GM19324 (cell line): ENCODE data around the gene KIF7.
"Not testable (repeated sequence)": the region's sequence is repeated elsewhere in the genome, so short reads cannot be mapped to it uniquely, and the experiment has no call there.

Source experiments
- ATAC-seq: cut with Tn5 transposase; IDR thresholded peaks from one replicate; pipeline ENCODE4 v1.9.1; 2021; ENCODE audit warnings: mild to moderate bottlenecking, moderate library complexity; ENCODE audit not compliant: unreplicated experiment, low FRiP score

The KIF7 gene

DNA sequence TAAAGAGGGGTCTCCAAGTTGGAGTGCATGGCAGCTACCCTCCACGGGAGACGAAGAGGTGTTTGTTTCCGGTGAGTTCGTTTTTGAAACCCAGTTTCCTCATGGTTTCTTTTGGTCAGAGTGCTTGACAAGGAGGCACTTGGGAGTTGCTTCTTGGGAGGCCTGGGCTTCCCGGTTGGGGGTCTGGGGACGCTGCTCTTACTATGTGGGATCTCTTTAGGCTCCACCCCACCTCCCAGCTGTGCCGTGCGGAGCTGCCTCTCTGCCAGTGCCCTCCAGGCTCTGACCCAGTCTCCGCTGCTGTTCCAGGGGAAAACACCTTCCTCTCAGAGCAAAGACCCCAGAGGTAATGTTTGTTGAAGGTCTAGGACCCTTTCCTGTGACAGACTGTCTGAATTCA, 29.6 kb downstream of the KIF7 start:
- ATAC-seq = no peak

DNA sequence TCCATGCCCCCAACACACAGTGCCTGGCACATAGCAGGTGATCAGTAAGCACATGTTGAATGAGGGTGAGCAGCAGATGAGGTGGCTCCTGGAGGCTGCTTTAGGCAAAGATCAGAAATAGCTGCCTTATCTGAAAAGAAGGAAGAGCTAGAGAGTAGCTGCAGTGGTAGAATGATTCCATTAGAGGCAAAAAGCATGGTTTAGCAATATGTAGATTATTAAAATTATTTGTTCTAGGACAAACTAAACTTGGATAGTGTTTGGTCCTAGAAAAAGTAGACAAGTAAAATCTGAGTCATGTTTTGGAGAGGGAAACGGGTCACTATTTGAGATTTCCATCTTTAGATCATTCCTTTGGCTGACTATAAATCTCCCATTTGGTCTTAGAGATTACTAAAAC, 32.1 kb downstream of the KIF7 start:
- no peak for ATAC-seq

DNA sequence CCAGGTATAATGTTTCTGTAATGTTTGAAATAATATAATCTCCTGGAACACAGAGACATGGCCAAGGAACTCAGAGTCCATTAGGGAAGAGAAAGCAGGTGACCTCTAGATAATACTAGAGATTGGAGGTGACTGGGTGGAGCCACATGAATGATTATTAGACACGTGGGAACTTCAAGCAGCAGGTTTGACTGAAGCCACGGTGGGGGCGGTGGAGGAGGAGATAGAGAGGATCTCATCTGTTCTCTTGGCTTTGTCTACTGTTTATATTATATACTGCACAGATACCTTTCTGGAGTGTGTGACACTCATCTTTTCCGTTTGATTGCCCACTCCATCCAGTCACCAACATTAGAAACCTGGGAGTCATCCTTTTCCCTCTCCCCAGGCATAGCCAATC, 33.7 kb downstream of the KIF7 start:
- no peak for ATAC-seq

DNA sequence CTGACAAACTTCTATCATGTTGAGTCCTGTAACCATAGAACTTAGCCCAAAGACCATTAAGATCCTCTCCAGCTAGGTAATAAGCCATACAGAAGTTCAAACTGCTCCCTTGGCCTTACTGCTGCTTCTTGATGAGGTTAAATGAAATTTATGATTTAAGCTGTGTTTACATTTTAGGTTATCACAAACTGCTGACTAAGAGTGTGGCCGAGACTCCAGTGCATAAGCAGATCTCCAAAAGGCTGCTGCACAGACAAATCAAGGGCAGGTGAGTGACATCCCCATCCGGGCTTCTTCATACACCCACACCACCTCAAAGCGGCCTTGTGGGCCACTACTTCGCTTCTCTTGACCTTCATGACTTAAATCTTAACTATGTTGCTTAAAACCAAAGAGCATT, 39.0 kb downstream of the KIF7 start:
- ATAC-seq = no peak

DNA sequence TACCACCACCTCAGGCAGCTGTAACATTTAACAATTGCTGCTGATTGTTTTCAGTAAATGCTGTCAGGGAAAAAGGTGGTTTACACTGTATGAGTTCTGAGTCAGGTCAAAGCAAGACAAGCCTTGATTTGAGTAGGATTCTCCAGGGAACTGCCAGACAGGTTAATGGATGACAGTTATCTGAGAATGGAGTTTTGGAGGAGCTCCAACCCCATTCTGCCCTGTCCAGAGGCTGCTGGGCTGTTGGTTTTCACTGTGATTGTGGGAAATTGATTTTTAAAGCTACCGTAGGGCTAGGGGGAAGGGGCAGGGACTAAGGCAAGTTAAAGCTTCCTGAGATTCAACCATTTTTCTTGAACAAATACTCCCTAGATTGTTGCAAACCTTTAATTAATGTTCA, 40.1 kb downstream of the KIF7 start:
- no peak for ATAC-seq

DNA sequence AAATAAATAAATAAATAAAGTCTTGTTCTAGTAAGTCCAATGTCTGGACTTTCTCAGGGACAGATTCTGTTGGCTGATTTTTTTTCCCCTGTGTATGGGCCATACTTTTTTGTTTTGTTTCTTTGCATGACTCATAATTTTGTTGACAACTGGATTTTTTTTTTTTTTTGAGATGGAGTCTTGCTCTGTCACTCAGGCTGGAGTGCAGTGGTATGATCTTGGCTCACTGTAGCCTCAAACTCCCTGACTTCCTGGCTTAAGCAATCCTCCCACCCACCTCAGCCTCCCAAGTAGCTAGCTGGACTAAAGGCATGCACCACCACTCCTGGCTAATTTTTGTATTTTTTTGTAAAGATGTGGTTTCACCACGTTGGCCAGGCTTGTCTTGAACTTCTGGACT, 41.1 kb downstream of the KIF7 start:
- no peak for ATAC-seq

DNA sequence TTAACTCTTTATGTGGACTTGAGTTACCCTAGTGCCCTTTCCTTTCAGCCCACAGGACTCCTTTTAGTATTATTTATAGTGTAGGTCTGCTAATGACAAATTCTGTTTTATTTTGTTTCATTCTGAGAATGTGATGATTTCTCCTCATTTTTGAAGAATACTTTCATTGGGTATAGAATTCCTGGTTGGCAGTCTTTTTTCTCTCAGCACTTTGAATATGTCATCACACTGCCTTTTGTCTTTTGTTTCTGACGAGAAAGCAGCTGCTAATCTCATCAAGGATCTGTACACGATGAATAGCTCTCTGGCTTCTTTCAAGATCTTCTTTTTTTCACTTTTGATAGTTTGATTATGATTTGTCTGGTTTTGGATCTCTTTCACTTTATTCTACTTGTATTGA, 42.2 kb downstream of the KIF7 start:
- no peak for ATAC-seq

DNA sequence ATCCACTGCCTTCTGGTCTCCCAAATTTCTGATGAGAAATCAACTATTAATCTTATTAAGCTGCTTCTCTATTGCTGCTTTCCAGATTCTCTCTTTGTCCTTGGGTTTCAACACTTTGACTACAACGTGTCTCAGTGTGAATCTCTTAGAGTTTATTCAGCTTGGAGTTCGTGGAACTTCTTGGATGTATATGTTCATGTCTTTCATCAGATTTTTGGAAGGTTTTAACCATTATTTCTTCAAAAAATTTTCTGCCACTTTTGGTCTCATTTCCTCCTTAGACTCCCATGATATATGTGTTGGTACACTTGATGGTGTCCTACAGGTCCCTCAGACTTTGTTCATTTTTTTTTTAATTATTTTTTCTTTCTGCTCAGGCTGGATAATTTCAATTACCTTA, 44.0 kb downstream of the KIF7 start:
- no peak for ATAC-seq

DNA sequence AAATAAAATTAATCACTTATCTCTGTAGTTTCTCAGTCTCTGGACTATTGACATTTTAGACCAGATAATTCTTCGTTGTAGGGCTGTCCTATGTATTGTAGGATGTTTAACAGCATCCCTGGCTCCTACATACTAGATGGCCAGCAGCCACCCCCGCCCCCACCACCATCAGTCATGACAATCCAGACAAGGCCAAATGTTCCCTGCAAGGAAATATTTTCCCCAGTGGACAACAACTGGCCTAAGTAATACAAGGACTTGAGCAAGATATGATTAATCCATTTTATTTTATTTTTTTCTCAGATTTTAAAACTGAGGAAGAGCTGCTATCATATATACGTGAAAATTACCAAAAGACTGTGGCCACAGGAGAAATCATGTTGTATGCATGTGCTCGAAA, 56.2 kb downstream of the KIF7 start:
- ATAC-seq = no peak

DNA sequence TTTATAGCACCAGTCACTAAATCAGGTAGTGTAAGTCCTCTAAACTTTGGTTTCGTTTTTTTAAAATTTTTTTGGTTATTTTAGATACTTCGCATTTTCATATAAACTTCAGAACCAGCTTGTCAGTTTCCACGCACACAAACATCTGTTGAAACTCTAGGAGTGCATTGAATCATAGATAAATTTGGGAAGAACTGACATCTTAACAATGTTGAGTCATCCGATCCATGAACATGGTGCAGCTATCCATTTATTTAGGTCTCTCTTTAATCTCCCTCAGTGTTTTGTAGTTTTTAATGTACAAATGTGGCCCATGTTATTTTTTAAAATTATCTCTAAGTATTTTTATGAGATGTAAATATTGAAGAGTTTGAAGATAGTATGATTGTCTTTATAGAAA, 62.2 kb downstream of the KIF7 start:
- ATAC-seq = no peak

DNA sequence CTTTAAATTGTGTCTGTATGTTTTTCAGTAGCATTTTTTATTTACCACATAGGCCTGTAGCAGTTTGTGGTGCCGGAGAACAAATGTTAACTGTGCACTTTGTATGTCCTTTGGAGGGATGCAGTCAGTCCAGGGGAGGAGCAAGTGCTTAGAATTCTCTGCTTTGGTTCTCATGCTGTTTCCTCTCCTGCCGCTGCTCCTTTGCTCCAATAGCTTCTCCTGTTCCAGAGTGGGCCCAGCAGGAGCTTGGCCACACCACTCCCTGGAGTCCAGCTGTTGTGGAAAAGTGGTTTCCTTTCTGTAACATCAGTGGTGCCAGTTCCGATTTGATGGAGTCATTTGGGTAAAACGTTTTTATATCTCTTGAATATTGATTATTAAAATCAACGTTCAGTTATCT, 63.4 kb downstream of the KIF7 start:
- no peak for ATAC-seq

DNA sequence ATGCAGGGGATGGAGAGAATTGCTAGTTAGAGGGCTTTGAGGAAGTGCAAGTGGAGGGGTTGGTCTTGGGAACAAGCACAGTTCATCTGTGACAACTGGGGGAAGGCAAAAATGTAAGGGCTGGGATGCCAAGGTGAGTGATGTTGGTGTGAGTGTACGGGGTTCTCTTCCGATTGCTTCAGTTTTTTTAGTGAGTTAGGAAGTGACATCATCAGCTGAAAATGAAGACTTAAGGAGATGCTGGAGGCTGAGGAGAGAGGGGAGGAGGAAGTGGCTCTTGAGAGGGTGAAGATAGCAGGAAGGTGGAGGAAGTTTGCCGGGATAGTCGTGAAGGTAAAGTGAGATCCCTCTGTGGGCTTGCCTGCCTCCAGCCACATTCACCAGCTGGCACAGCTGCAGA, 67.3 kb downstream of the KIF7 start:
- no peak for ATAC-seq

DNA sequence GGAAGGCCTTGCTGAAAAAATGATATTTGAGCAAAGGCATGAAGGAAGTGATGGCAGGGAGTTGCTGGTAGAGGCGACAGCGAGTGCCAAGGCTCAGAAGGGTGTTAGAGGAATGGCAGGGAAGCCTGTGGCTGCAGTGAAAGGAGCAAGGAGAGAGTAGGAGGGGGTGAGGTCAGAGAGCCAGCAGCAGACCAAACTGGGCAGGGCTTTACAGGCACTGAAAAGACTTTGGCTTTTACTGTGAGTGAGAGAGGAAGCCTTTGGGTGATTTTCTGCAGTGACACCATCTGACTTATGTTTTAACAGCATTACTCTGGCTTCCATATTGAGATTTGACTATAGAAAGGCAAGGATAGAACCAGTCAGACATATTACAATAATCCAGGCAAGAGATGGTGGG, 68.6 kb downstream of the KIF7 start:
- no peak for ATAC-seq

DNA sequence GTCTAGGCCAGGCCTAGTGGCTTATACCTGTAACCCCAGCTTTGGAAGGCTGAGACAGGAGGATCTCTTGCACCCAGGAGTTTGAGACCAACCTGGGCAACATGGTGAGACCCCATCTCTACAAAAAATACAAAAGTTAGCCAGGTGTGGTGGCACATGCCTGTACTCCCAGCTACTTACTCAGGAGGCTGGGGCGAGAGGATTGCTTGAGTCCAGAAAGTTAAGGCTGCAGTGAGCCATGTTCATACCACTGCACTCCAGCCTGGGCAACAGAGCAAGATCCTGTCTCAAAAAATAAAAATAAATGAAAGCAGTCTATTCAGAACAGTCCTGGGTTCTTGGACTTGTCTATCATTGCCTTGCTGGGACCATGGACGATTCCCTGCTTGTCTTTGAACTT, 74.5 kb downstream of the KIF7 start:
- not testable (repeated sequence) for ATAC-seq

DNA sequence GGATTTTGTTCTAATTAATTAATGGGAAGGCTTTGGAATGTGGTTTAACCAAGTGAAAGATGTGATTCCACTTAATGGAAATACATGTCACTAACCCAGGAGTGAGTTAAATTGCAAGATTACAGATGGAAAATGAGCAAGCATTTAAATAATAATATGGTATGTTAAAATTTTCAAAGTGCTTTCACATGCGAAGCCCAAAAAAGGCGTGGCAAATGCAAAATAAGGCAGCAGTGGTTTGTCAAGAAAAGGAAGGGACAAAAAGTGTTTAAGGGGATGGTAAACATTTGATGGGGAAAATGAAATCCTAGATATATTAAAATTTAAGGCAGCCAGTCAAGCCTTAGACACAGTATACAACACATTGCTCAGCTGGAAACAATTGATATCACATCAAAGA, 77.1 kb downstream of the KIF7 start:
- no peak for ATAC-seq
